ENCODE data around the gene SNCB.
A peak's percentile ranks its signal among the peaks of the same experiment; 100 is the strongest.

Gene SNCB

GRCh38 chr5:176629853-176630680 lies at the start of gene SNCB, which contains the start of gene EIF4E1B:
SNCB (minus strand) TSS chr5:176630534; CDS start chr5:176629654, 880 bp downstream.
EIF4E1B (plus strand) TSS chr5:176630675; CDS start chr5:176642788, 12,113 bp downstream.
- peak in 1 of 2 donors; percentile 26 for DNase-seq

DNA sequence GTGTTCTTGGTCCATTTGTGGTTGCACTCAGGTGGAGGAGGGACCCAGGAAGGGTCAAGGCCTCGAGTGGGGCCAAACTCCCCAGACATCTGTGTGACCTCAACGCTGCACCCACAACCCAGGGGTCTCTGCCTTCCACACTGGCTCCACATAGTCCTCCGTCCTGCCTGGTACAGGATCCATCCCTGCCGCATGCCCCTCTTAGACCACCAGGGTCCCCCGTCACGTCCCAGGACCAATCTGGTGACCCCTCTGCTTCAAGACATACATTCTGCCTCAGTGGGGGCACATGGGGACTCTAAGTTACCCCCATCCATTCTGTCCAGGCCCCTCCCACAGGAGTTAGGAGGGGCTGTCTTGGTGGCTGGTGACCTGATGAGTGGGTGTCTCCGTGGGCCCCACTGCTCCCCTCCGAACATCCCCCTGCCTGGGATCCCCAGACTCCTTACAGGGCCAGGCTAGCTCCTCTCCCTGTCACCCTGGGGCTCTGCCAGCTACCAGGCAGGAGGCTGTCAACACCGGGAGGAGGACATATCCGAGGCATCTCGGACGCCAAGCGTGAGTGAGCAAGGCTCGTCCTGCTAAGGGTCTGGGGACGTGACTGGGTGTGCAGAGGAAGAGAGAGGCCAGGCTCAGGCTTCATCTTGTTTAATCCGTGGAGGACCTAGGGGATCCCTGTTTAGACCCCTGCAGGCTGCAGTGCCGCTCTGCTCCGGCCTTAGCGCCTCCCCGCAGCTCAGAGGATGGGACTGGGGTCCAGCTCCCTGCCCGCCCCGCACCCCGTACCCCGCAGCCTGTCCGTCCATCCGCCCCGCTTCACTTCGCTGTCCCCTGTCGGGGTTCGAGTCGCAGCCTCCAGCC lies 49.3 kb upstream of the SNCB start:
- DNase-seq, result no peak

DNA sequence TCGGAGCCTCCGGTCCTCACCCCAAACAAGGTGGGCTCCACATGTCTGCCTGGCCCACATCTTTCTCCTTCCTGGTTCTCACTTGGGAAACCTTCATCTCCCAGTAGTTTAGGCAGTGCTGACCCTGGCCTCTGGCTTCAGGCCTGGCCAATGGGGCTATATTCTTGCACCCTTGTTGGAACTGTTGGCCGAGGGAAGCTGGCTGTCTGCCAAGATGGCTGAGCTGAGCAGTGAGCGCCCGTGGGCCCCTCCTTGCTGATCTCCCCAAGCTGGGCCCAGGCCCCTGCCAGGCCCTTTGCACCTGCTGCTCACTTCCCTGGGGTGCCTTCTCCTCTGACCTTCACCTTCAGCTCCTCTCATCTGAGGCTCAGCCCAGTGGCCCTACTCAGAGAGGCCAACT lies 48.2 kb upstream of the SNCB start:
- DNase-seq, result no peak

GRCh38 chr5:176677209-176677939 lies 47.0 kb upstream of the SNCB start:
- DNase-seq, result no peak

- no peak for DNase-seq
Observed at GRCh38 chr5:176676361-176676824, 46.1 kb upstream of the SNCB start.

DNA sequence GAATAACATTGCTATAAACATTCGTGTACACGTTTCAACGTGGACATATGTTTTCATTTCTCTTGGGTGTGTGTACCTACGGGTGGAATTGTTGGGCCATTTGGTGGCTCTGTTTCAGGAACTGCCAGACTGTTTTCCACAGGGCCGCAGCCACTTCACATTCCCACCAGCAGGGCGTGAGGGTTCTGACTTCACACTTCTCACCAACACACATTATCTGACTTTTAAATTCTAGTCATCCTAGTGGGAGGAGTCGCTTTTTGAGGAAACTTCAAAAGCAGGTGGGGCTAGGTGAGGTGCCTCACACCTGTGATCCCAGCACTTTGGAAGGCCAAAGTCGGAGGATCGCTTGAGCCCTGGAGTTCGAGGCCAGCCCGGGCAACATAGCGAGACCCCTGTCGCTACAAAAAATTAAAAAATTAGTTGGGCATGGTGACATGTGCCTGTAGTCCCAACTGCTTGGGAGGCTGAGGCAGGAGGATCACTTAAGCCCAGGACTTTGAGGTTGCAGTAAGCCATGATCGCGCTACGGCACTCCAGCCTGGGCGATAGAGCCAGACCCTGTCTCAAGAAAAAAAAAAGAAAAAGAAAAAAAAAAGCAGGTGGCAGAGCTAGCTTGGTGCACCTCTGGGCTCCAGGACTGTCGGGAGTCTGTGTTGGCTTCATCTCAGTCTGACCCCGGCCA lies 45.5 kb upstream of the SNCB start:
- no peak for DNase-seq

- DNase-seq, result no peak
Observed at GRCh38 chr5:176674799-176675198, 44.5 kb upstream of the SNCB start.

GRCh38 chr5:176673651-176674583 lies 43.6 kb upstream of the SNCB start:
- DNase-seq, result no peak

DNA sequence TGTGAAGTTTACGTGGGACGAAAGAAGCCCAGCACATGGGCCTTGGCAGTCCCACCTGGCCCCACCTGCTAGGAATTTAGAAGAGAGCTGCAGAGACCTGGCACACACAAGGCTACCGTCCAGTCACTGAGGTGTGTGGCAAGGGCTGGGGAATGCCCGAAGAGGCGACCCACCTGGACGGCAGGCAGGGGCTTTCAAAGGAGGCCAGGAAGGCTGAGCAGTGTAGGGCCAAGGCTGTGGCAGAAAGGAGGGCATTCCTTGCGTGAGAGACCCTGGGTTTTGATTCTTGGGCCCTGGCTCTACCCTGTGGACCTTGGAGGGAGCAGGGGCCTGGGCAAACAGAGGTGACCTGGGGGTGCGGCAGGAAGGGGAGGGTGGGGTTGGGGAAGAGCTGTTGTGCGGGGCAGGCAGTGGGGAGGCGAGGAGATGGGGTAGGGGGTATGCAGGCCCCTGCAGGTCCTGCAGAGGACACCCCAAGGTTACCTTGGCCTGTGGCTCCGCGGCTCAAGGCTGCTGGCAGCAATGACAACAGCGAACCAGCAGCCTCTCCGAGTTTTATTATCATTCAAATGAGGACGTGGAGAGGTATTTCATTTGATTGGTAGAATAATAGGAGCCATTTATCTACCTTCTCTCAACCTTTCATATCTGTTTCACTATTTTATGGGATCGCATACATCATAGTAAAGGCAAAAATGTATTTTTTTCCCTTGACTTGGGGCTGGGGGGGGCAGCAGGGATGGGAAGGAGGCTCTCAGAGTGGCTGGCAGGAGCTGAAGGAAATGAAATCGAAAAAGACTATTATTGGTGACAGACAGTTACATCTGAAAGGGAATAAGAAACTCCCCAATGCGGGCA lies 41.8 kb upstream of the SNCB start:
- DNase-seq, result no peak

DNA sequence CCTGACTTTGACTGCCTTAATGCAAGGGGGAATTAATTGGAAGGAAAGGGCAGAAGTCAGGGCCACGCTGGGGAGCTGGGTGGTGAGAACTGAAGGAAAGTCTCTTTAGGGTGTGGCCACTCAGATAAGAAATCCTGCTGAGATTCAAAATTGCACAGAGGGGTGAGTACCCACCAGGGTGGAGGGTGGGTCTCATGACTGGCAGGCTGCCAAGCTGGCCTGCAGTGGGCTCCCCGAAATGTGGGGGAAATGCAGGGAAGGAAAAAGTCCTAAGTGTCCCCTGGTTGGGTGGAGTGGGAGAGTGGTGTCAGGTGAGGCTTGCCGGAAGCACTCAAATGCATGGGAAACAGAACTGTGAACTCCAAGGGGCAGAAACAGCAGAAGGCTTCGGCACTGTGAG lies 41.1 kb upstream of the SNCB start:
- no peak for DNase-seq

- no peak for DNase-seq
Observed at GRCh38 chr5:176670449-176670848, 40.1 kb upstream of the SNCB start.

DNA sequence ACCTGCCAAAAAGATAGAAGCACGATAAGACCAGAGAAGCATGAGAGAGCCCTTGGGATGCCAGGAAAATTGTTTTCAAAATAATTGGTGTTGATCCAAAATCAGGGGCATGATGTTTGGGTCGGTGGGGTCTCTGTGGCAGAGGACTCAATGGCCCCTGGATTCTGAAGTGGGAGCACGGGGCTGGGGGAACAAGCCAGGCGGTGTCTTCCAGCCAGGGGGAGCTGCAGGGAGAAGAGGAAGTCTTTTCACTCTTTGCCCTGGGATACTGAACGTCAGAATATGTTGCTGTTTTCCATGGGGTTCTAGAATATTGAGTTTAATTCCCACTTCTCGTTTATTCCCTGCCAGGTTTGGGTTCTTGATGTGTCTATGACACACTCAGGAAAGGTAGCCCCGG lies 37.3 kb upstream of the SNCB start:
- DNase-seq, result no peak

DNA sequence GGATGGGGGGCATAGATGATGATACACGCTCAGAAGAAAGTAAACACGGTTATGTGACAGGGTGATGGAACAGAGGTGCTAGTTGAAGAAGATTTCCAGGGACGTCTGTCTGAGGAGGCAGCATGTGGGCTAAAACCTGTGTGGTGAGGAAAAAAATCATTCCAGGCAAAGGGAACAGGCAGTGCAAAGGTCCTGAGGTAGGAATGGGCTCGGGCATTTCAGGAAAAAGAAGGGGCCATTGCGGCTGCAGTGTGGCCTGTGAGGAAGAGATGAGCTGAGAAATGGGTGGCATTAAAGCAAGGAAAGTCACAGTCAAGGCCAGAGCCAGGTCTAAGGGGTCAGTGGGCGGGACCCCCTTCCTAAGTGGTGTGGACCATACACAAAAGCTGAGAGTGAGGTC lies 35.2 kb upstream of the SNCB start:
- no peak for DNase-seq

- DNase-seq, result no peak
Observed at GRCh38 chr5:176664886-176665285, 34.6 kb upstream of the SNCB start.

GRCh38 chr5:176664479-176664878 lies 34.1 kb upstream of the SNCB start:
- no peak for DNase-seq

DNA sequence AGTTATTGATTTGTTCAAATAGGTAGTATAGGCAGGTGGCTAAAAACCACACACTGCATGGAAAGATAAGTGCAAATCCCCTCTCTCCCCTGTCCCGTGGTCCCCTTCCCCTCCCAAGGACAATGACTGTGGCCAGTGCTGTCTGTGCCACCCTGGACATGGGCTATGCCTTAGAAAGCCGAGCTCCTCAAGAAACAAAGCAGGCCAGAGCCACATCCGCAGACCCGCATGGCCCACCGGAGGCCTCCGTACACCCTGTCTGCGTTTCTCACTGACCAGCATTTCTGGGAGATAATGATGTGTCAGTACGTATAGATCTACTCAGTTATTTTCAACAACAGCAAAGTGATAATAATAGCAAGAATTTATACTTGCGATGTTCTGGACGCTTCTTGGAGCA lies 33.2 kb upstream of the SNCB start:
- DNase-seq, result no peak

DNA sequence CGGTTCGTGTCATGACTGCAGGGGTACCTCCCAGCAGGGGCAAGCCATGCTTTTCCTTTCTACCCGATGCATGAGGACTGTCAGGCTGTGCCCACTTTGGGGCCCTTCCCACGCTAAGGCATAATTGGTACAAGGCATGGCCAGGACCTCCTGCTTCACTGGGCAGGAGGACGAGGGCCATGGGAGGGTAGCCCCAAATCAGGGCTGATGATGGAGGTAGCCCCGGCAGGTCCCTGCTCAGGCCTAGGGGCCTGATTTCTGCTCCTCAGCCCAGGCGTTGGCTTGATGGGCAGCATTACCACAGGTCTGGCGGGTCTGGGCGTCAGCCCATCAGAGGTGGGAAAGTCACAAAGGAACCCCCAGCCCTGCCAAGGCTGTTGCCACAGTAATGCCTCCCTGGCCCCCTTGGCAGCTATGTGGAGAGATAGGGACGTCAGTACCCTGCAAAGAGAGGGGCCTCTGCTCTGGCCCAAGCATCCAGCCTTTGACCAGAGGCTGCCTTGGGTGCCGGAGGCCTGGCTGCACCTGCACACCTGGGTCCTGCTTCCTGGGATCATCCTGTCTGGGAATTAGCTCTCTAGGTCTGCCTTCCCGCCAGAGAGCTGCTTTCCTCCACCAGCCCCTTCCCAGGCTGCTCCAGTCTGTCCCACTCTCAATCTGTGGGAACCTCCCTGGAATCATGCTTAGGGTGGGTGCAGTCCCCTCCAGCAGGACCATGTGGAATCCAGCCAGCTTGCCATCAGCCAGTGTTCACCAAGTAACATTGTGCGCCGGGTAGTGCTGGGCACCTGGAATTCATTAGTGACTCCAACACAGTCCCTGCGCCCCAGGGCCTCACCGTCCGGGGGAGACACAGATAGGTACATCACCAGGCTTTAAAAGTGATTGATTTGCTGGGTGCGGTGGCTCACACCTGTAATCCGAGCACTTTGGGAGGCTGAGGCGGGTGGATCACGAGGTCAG lies 32.3 kb upstream of the SNCB start:
- no peak for DNase-seq

GRCh38 chr5:176661676-176662075 lies 31.3 kb upstream of the SNCB start:
- no peak for DNase-seq

Data from hippocampal formation (tissue), 2 donors.